Activated B cell treated with CpG ODN at 0.5 μM for 24 hours (primary cell): ENCODE results near the gene OR5L1. TPM values are rescaled to one million over a fixed set of nuclear protein-coding genes. Genes with fewer than 3 reads are reported as not detected.

Experiments
- ATAC-seq: fragments of 200-7000 bp; cut with Tn5 transposase; one replicate; pipeline ENCODE4 v1.10.0; 2021; ENCODE audit warnings: low read depth, mild to moderate bottlenecking, moderate library complexity
- CTCF ChIA-PET: fragments of 350-600 bp; sonication (Branson Sonifier 250); formaldehyde crosslinking; loops from one replicate; lab custom pipeline; 2021; ENCODE audit warnings: antibody characterized with exemption; lab: Charles Lee
- POLR2A ChIA-PET: fragments of 350-600 bp; sonication (Branson Sonifier 250); formaldehyde crosslinking; loops from one replicate; lab custom pipeline; 2021; ENCODE audit warnings: antibody characterized with exemption; lab: Charles Lee
- DNase-seq: peaks from one replicate; pipeline ENCODE4 v3.0.0; 2022
- H3K27ac Mint-ChIP-seq: one replicate; pipeline ENCODE4 v1.8.0; 2020; ENCODE audit warnings: mixed read lengths
- H3K27me3 Mint-ChIP-seq: one replicate; pipeline ENCODE4 v1.8.0; 2021; ENCODE audit warnings: mixed read lengths
- H3K36me3 Mint-ChIP-seq: one replicate; pipeline ENCODE4 v1.8.0; 2021; ENCODE audit warnings: low read depth, mixed read lengths
- H3K4me1 Mint-ChIP-seq: one replicate; pipeline ENCODE4 v1.8.0; 2021; ENCODE audit warnings: mixed read lengths
- H3K4me3 Mint-ChIP-seq: one replicate; pipeline ENCODE4 v1.8.0; 2020; ENCODE audit warnings: mild to moderate bottlenecking, mixed read lengths
- H3K9me3 Mint-ChIP-seq: one replicate; pipeline ENCODE4 v1.8.0; 2020; ENCODE audit warnings: mixed read lengths
- intact Hi-C: fragments of 100-400 bp; cut with micrococcal nuclease; formaldehyde crosslinking; loops from one replicate; pipeline ENCODE4 v1.15.1; 2024
- total RNA-seq: library from RNA; stranded (reverse); gene quantifications from 2 replicates; pipeline ENCODE4 v1.2.3, GENCODE V29; 2022
- TF ChIP-seq, protein P1 (sequence below): fragments of 200-600 bp; IDR thresholded peaks from one replicate; pipeline ENCODE4 v1.8.0; 2022; ENCODE audit warnings: antibody characterized with exemption, mild to moderate bottlenecking

OR5L1 gene
- total RNA-seq, 1 donor from 2014 or later, result not detected

DNA sequence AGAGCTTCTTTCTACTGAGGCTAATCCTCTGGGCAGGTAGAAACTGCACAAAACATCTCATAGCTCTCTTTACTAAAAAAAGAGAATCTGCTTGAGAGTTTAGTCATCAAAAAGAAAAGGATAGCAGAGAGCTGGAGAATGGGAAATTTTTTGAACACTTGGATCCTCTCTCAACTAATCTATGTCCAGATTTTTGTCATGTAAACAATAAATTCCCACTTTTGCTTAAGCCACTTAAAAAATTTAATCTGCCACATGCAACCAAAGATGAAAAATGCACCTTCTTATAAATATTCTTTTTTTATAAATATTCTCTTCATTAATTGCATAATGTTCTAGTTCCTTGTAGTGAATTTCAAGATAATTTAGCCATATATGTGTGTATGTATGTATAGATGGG is 37.9 kb downstream of the OR5L1 start:
- ChIA-PET POLR2A (no interaction called here), CTCF (no interaction called here)
- Mint-ChIP-seq H3K9me3 (peaks cover 6% of the 10 kb centered on the region), H3K27ac (no peak overlapping the region), H3K4me1 (no peaks in the 10 kb centered on the region), H3K36me3 (no peaks in the 10 kb centered on the region), H3K4me3 (no peak overlapping the region), H3K27me3 (no peaks in the 10 kb centered on the region)
- intact Hi-C loops, result no loop called here
- ATAC-seq (no peak), DNase-seq (no peak)
- TF ChIP-seq, protein P1, sequence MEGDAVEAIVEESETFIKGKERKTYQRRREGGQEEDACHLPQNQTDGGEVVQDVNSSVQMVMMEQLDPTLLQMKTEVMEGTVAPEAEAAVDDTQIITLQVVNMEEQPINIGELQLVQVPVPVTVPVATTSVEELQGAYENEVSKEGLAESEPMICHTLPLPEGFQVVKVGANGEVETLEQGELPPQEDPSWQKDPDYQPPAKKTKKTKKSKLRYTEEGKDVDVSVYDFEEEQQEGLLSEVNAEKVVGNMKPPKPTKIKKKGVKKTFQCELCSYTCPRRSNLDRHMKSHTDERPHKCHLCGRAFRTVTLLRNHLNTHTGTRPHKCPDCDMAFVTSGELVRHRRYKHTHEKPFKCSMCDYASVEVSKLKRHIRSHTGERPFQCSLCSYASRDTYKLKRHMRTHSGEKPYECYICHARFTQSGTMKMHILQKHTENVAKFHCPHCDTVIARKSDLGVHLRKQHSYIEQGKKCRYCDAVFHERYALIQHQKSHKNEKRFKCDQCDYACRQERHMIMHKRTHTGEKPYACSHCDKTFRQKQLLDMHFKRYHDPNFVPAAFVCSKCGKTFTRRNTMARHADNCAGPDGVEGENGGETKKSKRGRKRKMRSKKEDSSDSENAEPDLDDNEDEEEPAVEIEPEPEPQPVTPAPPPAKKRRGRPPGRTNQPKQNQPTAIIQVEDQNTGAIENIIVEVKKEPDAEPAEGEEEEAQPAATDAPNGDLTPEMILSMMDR, result no peak

DNA sequence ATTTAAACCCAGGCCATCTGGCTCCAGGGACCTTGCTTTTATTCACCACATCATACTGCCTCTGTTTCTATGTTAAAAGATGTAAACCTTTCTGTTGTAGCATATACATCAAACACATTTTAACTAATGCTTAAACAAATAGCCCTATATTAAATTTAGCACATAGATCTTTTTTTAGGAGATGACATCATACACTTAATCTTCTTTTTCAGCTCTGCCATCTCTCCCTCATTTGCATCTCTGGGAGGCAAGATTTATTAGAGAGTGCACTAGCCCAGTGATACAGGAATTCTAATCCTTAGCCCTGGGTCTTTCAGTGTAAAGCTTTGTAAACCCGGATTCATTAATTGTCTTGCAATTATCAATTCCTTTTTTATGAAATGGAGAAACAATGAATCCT is 41.0 kb downstream of the OR5L1 start:
- Mint-ChIP-seq H3K4me1 (no peaks in the 10 kb centered on the region), H3K27me3 (no peaks in the 10 kb centered on the region), H3K27ac (no peak overlapping the region), H3K9me3 (peaks cover 8% of the 10 kb centered on the region), H3K36me3 (no peaks in the 10 kb centered on the region), H3K4me3 (no peak overlapping the region)
- CTCF ChIA-PET, result no interaction called here
- ATAC-seq, result no peak
- TF ChIP-seq, protein P1, result no peak
- intact Hi-C loops, result no loop called here
- POLR2A ChIA-PET, result no interaction called here
- DNase-seq, result no peak

DNA sequence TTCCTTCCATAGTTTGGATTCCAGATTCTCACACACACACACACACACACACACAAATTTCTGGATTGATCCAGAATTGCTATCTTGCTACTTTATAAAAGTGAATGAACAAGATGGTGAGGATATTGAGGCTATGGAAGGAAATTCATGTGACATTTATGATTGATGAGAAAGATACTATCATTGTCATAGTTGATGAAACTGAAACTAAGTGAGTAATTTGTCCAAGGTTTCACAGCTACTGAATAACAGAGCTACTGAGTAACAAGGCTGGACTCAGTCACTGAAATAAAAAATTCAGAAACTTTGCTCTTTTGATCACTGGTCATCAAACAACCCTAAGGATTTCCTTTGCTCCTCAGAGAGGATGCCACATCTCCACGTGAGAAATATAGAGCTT is 43.5 kb downstream of the OR5L1 start:
- intact Hi-C loops, result loop anchor here (5.0 kb wide), 1 partner anchor 53 kb away; no protein-coding TSS in a partner anchor
- no peaks in the 10 kb centered on the region for H3K4me1 Mint-ChIP-seq
- ATAC-seq (no peak), DNase-seq (no peak)
- peaks cover 12% of the 10 kb centered on the region for H3K9me3 Mint-ChIP-seq
- H3K36me3 Mint-ChIP-seq, result no peaks in the 10 kb centered on the region
- H3K4me3 Mint-ChIP-seq, result no peak overlapping the region
- H3K27me3 Mint-ChIP-seq, result no peaks in the 10 kb centered on the region
- TF ChIP-seq, protein P1, result no peak
- H3K27ac Mint-ChIP-seq, result no peak overlapping the region
- CTCF ChIA-PET, result no interaction called here
- POLR2A ChIA-PET, result no interaction called here

Other genes with a start within 250 kb of the OR5L1 start
- not detected in 2 replicates for gene OR4C16, start 239.2 kb upstream of the OR5L1 start, total RNA-seq
- not detected in 2 replicates for gene OR4C11, start 203.7 kb upstream of the OR5L1 start, total RNA-seq
- gene OR4P4, start 176.3 kb upstream of the OR5L1 start, total RNA-seq, result not detected in 2 replicates
- gene OR4S2, start 163.0 kb upstream of the OR5L1 start, total RNA-seq, result not detected in 2 replicates
- not detected in 2 replicates for gene OR4C6, start 149.2 kb upstream of the OR5L1 start, total RNA-seq
- not detected in 2 replicates for gene OR5D13, start 37.9 kb upstream of the OR5L1 start, total RNA-seq
- not detected in 2 replicates for gene OR5D14, start 15.8 kb upstream of the OR5L1 start, total RNA-seq
- gene OR5D18, start 8.3 kb downstream of the OR5L1 start, total RNA-seq, result not detected in 2 replicates
- gene OR5L2, start 15.9 kb downstream of the OR5L1 start, total RNA-seq, result not detected in 2 replicates
- not detected in 2 replicates for gene OR5D16, start 27.4 kb downstream of the OR5L1 start, total RNA-seq
- not detected in 2 replicates for gene TRIM51, start 71.9 kb downstream of the OR5L1 start, total RNA-seq
- gene OR5W2, start 103.2 kb downstream of the OR5L1 start, total RNA-seq, result not detected in 2 replicates
- gene OR5I1, start 125.0 kb downstream of the OR5L1 start, total RNA-seq, result not detected in 2 replicates
- gene OR10AG1, start 158.6 kb downstream of the OR5L1 start, total RNA-seq, result not detected in 2 replicates
- gene OR5F1, start 183.3 kb downstream of the OR5L1 start, total RNA-seq, result not detected in 2 replicates
- gene OR5AS1, start 216.3 kb downstream of the OR5L1 start, total RNA-seq, result not detected in 2 replicates